NCI-H510A treated with DMSO at 0.1 percent for 48 hours (cell line): Measurements from ENCODE around the gene SLC25A28.
A peak's percentile ranks its signal among the peaks of the same experiment; 100 is the strongest.

Experiments used
- DNase-seq: peaks from one replicate; lab custom pipeline; 2025; lab: John Stamatoyannopoulos, UW

SLC25A28 gene, protein sequence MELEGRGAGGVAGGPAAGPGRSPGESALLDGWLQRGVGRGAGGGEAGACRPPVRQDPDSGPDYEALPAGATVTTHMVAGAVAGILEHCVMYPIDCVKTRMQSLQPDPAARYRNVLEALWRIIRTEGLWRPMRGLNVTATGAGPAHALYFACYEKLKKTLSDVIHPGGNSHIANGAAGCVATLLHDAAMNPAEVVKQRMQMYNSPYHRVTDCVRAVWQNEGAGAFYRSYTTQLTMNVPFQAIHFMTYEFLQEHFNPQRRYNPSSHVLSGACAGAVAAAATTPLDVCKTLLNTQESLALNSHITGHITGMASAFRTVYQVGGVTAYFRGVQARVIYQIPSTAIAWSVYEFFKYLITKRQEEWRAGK

DNA sequence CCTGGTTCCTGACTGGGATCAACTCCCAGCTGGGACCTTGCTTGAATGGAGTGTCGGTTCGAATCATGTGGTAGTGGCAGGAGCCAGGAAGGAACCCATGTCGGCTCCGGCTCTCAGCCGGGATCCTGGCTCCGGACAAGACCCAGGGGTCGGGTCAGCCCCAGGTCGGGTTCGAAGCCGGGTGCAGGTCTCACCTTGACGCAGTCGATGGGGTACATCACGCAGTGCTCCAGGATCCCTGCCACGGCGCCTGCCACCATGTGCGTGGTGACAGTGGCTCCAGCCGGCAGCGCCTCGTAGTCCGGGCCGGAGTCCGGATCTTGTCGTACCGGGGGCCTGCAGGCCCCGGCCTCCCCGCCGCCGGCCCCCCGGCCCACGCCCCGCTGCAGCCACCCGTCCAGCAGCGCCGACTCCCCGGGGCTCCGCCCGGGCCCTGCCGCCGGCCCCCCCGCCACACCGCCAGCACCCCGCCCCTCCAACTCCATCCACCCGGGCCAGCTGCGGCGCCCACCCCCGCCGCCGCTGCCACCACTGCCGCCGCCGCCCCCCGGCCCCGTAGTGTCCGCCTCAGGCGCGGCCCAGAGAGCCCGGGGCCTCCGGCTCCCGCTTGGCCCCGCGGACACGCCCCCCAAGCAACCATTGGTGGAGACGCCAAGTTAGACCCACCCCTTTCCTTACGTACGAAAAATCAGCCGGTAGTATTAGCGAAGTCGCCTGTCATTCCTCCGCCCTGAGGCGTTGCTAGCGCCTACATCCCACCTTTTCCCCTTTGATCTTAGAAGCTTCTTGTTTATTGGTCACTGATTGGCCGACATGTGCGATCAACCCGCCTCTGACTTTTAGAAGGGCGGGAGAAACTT lies at the start of gene SLC25A28:
Gene SLC25A28, minus strand, starts transcription at position 589 of the 860 bp plus-strand sequence. Its CDS starts 104 bp downstream, at position 485.
- peak; percentile 99 for DNase-seq

DNA sequence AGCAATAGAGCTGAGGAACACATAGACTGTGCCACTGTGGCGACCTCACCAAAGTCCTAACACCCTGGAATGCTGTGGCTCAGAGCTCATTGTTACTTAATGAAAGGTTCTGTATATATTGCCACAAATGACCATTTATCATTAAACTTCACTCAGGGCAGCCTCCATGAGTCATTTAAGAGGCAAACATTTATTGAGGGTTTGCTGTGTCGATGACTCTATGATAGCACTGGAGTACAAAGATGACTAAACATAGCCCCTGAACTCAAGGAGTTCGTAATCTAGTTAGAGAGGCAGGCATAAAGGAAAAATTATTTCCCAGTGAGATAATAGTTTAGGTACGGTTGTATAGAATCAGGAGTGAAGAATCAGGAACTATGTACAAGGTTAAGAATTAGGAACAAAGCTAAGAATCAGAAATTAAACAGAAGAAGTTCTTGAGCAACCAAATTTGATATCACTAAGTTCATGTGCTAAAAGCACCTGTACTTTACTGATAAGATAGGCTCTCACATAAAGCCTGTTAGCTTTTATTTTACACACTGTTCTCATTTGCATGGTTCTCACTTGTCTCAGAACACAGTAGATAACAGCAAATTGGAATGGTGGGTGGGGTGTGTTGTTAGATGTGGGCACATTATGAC lies 47.0 kb upstream of the SLC25A28 start:
- no peak for DNase-seq

DNA sequence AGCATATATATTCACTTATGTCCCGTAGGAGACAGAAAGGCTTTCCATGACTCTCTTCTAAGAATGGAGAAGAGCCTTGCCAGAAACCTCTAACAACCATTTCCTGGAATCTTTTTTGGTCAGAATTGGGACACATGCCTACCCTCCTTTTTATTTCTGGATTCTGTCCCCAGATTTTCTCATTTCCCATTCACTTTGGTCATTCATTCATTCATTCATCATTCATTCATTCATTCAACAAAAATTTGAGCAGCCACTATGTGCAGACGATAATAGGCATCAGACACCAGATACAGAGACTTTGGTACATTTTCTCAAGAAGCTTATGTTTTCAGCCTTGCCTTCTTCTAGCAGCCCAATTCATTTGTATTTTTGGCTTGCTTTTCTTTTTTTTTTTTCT lies 45.1 kb upstream of the SLC25A28 start:
- DNase-seq, result no peak

DNA sequence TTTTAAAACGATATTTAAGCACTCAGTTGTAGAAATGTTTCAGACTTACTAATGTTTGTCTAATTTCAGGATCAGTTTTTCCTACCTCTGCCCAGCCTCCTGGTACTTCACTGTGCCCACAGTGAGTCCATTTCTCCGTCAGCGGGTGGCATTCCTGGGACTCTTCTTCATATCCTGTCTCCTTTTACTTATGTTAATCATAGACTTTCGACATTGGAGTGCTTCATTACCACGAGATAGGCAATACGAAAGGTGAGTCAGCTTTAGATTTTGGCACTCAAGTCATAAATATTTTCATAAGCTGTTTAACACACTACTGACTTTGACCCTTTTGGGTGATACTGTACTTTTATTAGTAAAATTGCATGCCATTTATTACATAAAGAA lies 41.1 kb upstream of the SLC25A28 start:
- DNase-seq, result no peak

DNA sequence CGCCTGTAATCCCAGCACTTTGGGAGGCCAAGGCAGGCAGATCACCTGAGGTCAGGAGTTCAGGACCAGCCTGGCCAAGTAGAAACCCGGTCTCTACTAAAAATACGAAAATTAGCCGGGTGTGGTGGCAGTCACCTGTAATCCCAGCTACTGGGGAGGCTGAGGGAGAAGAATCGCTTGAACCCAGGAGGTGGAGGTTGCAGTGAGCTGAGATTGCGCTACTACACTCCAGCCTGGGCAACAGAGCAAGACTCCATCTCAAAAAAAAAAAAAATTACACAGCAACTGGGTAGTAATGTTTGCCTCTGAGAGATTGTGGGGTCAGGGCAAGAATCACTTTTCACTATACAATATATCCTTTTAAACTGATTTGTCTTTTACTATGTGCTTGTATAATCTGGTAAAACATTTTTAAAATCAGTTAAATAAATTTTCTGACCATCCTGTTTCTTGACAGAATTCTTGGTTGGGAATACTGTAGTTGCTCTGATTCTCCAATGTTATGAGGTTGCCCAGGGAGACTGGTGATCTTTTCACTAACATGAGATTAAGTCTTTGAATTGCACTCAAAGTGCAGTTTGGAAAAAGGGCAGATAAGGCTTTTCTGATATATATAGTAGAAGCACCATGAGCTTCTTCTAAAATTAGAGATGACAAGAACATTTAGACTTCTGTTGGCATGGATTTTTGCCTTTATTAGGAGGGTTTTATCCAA lies 40.6 kb upstream of the SLC25A28 start:
- no peak for DNase-seq

DNA sequence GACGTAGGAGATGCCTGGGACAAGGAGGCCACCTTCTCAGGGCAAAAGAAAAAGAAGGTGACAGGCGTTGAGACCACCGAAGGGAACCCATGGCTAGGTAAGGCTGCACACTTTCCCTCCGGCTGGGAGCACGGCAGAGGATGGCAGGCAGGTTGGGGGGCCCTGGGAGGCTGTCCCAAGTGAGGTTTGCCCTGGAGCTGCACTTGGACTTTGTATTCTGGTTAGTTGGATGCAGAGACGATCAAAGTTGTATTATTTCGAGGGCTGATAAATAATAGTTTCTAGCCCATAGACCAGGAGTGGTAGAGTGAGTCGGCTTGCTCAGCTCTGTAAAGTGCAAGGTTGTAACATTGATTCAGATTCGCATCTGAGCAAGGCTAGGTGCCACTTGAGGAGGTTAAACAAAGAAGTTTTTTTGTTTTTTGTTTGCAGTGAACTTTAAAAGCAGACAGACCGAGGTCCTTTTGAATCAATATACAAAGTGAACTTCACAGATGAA lies 39.7 kb upstream of the SLC25A28 start:
- DNase-seq, result peak; percentile 25

DNA sequence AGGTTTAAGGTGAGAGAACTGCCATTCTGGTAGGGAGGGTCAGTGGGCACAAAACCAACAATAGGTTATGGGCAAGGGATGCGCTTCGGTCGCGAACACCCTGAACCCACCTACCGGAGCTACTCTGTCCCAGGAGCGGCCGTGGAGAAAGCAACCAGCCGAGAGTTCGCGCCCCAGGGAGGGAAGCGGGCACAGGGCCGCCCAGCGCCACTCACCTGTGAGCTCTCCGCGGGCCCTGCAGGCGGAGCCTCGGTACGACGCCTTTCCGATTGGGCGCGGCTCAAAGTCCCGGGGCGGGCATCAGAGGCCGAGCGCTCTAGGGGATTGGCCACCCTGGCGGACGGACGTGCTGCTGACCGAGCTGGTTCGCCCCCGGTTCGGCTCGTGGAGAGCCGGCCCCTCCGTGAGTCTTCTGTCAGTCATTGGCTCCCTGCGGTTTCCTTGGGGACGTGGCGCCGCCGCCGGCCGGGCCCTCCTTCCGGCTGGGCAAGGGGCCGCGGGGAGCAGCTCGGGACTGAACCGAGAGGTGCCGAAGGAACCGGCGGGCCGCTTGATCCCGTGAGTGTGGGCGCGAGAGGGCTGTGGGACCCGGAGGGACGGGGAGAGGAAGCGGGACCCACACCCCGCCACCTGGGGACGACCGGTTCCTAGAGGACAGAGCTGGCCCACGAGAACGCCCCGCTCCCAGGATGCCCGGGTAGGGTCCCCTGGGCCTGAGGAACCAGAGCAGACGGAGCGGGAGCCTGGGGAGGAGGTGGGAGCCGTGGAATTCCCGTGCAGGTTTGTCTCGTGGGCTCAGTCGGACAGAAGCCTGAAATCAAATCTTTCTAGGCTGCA lies 39.0 kb upstream of the SLC25A28 start, which contains the start of gene ENTPD7:
Gene ENTPD7, plus strand, starts transcription at position 479 of the 837 bp plus-strand sequence. CDS start 448 bp downstream, outside the sequence.
- DNase-seq, result peak; percentile 98

DNA sequence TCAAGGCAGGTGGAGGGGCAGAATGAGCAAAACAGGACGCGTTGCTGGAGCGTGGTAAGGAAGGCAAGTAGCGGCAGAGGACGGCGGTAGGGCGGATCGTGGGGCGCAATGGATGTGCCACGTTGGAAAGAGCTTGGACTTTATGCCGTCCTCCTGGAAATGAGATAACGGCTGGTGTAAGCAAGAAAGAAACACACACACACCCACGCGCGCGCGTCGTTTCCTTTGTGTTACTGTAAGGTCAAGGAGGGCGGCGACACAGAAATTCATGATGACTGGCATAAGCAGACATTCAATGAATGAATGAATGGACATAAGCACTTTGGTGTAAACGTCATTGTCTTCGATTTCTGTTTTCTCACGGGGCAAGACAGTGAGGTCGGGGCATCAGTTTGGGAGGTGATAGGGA lies 38.4 kb upstream of the SLC25A28 start:
- DNase-seq, result peak; percentile 13

DNA sequence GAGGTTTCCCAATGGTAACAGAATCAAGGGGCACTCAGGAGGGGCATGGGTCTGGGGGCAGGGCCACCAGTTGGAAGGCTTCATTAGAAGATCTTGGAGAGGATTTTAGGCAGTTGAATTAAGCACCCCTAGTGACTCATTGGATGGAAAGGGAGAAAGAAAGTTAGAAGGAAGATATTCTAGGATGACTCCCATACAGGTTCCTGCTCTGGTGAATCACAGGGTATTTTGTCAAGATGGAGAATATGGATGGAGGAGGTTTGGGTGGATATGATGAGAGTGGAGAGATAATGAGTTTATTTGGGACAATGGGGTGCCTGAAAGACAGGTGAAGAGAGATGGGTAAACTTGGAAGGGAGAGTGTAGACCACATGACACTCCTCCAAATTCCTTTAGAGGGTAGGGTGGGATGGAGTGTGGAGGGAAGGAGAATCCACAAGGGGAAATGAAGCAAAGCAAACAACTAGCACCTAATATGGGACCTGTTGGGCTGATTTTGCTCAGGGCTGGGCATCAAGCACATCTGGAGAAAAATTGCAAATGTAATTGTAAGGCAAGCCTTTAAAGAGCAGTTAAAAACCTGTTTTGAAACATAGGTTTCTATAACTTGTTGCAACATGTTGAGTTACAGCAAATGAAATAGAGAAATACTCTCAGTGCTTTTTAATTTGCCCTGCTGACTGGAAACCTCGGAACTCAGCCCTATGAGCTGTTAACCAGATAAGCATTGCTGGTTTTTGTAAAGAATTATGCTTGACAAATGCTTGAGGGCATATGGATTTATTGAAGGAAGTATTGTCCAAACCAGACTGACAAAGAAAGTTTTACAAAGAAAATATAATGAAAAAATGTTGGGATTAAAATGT lies 36.2 kb upstream of the SLC25A28 start:
- DNase-seq, result no peak

DNA sequence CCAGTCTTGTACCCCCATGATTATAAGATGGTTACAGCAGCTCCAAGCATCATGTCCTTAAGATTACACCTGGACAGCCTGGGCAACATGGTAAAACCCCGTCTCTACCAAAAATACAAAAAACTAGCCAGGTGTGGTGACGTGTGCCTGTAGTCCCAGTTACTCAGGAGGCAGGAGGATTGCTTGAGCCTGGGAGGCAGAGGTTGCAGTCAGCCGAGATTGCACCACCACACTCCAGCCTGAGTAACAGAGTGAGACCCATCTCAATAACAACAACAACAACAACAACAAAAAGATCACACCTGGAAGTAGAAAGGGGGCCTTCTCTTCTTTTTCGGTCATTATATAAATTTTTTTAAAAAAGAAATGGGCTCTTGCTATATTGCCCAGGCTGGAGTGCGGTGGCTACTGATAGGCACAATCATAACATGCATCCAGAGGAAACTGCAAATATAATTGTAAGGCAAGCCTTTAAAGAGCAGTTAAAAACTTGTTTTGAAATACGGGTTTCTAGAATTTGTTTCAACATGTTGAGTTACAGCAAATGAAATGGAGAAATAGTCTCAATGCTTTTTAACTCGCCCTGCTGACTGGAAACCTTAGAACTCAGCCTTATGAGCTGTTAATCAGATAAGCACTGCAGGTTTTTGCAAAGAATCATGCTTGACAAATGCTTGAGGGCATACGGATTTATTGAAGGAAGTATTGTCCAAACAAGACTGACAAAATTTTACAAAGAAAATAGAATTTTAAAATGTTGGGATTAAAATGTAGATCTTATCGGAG lies 34.3 kb upstream of the SLC25A28 start:
- DNase-seq, result no peak

DNA sequence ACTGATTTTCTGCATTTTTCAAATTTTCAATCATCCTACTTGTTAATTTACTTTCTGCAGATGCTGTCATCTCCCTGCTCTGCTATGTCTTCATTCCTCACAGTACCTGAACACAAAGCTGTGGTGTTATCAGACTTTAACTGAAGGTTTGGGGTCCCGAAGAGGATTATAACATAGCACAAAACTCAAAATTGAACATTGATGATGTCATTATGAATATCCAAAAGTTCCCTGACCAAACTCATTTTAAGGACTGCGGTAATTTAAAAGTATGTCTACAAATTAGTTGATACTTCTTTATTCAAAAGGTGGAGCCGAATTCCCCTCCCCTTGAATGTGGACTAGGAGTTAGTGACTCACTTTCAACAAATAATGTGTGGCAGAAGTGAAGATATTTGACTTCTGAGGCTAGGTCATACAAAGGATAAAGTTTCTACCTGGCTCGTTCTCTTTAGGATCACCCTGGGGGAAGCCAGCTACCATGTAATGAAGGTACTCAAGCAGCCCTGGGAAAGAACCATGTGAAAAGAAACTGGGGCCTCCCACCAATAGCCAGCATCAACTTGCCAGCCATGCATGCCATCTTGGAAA lies 32.7 kb upstream of the SLC25A28 start:
- DNase-seq, result no peak

DNA sequence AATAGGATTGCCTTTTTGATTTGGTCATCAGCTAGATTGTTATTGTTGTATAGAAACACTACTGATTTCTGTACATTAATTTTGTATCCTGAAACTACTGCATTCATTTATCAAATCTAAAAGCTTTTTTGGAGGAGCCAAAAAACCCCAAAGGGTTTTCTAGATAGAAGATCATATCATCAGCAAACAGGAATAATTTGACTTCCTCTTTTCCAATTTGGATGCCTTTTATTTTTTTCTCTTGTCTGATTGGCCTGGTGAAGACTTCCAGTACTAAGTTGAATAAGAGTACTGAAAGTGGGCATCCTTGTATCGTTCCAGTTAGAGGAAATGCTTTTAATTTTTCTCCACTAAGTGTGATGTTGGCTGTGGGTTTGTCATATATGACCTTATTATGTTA lies 28.5 kb upstream of the SLC25A28 start:
- DNase-seq, result no peak

DNA sequence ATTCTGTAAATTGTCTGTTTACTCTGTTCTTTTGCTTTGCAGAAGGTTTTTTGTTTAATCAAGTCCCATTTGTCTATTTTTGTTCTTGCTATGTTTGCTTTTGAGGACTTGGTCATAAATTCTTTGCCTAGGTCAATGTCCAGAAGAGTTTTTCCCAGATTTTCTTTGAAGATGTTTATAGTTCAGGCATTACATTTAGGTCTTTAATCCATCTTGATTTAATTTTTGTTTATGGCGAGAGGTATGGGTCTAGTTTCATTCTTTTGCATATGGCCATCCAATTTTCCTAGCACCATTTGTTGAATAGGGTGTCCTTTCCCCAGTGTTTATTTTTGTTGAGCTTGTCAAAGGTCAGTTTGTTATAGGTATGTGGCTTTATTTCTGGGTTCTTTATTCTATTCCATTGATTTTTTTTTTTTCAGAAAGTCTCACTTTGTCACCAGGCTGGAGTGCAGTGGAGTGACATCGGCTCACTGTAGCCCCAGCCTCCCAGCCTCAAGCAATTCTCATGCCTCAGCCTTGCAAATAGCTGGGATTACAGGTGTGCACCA lies 27.4 kb upstream of the SLC25A28 start:
- DNase-seq, result no peak

DNA sequence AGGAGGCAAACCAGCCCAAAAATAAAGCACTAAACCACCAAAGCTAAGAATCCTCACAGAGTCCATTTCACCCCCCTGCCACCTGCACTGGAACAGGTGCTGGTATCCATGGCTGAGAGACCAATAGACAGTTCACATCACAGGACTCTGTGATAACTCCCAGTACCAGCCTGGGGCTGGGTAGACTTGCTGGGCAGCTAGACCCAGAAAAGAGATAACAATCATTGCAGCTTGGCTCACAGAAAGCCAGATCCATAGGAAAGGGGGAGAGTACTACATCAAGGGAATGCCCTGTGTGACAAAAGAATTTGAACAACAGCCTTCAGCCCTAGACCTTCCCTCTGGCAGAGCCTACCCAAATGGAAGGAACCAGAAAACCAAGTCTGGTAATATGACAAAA lies 13.6 kb upstream of the SLC25A28 start:
- no peak for DNase-seq

DNA sequence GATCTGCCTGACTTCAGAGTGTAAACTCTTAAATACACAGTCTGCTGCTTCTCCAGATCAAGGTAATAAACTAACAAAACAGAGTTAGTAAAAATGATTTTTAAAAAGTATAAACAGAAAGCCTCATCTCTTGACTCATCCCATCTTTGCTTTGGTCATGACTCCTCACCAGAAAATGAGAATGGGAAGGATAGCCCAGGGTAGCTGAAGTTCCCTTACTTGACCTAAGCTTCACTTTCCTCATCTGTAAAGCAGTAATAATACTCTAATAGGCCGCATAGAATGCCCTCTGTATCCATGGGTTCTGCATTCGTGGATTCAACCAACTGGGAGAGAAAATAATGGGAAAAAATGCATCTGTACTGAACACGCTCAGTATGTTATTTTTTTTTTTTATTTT lies 11.3 kb upstream of the SLC25A28 start:
- DNase-seq, result no peak

DNA sequence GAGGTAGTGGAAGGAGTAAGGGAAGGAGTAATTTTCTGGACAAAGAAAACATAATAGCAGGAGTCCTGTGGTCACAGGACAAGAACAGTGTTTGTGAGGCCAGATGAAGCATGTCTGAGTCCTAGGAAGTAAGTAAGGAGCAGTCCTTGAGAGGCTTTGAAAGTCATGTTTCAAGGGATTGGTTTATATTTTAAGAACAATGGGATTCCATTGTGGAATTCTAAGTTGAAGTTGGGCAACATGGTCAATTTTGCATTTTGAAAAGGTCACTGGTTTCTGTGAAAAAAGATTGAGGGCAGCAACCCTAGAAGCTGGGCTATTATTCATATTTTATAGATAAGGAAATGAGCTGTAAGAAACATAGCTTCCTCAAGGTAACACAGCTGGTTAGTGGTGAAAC lies 10.8 kb upstream of the SLC25A28 start:
- no peak for DNase-seq

DNA sequence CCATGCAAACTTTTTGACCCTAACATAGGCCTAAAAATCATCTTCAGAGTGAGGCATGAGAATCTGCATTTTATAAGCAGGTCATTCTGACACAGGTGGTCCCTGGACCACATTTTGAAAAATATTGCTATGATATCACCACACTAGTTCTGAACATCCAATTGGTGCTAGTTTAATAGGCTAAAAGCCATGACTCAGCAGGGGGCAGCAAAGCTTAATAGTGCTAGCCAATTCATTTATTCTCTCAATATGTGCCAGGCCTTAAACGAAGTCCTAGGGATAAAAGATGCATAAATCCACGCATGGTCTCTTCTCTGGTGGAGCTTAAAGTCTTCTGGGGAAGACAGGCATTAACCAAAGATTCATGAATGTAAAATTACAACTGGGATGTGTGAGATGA lies 10.2 kb upstream of the SLC25A28 start:
- no peak for DNase-seq

DNA sequence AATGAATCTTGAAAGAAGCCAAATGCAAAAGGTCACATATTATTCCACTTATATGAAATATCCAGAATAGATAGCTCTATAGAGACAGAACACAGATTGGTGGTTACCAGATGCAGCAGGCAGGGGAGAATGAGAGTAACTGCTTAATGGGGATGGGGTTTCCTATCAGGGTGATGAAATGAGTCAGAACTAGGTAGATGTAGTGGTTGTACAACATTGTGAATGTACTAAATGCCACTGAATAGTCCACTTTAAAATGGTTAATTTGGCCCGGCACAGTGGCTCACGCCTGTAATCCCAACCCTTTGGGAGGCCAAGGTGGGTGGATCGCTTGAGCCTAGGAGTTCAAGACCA lies 9.4 kb upstream of the SLC25A28 start:
- no peak for DNase-seq
